Upper lobe of left lung (tissue), 4 donors: ENCODE data around the gene ABCF3.

Source experiments
- EP300 ChIP-seq, 4 donors: sonication (generic); formaldehyde crosslinking; IDR thresholded peaks; one replicate each; pipeline ENCODE4 v1.5.1; 2017; ENCODE audit warnings: antibody characterized with exemption in 4 of 4, control low read depth in 2 of 4
- POLR2A ChIP-seq, 4 donors: fragments of 450-650 bp; IDR thresholded peaks; one replicate each; pipeline ENCODE4 v1.5.1; 2016 to 2017; ENCODE audit warnings: antibody characterized with exemption in 4 of 4, mild to moderate bottlenecking in 2 of 4
- POLR2AphosphoS5 ChIP-seq, 2 donors: sonication (generic); formaldehyde crosslinking; IDR thresholded peaks; one replicate each; pipeline ENCODE4 v1.5.1; 2017; ENCODE audit warnings: antibody characterized with exemption in 2 of 2
- TF ChIP-seq, protein P1 (sequence below), 6 experiments: fragments of 450-650 bp in 4 of 6; fragments of 200-600 bp in 2 of 6; sonication (generic) in 2 of 6; IDR thresholded peaks; one replicate each; pipeline ENCODE4 v1.5.1; 2016 to 2019; ENCODE audit warnings: antibody characterized with exemption in 6 of 6

DNA sequence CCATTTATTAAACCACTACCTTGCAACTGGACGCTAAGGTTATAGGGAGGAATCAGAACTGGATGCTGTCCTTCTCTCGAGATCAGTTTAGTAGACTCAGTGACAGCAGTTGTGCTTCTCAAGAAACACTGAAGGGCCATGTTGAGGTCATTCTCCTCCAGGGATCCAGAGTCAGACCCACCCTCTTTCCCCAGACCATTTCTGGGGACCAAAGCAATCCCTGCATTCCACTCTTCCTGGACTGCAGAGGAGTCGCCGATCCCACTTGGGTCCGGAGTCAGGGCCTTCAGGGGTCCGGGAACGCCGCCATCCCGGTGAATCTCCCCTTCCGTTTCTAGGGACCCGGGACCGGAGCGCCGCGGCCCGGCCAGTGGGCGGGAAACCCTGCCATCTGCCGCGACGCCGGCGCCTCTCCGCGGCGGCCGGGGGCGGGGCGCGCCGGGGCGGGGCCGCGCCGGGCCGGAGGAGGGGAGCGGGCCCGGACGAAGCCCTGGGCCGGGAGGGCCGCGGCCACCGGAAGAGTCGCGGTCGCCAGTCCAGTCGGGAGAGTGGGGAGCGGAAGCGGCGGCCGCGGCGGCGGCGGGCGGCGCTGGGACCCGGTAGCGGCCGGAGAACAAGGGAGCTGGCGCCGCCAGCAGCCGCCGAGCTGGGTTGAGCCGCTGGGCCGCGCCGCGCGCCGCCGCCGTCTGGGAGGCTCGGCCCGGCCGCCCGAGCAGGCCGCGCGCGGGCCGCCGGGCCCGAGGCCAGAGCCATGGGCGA lies 30.9 kb upstream of the ABCF3 start, which contains the start of gene DVL3:
- TF ChIP-seq POLR2AphosphoS5 (IDR thresholded peaks at IDR 0.05) (peak in 1 of 2 donors; percentile 55), POLR2A (IDR thresholded peaks at IDR 0.05) (peak in 1 of 4 donors; percentile 67), EP300 (IDR thresholded peaks at IDR 0.05) (no peak)
- TF ChIP-seq, protein P1, sequence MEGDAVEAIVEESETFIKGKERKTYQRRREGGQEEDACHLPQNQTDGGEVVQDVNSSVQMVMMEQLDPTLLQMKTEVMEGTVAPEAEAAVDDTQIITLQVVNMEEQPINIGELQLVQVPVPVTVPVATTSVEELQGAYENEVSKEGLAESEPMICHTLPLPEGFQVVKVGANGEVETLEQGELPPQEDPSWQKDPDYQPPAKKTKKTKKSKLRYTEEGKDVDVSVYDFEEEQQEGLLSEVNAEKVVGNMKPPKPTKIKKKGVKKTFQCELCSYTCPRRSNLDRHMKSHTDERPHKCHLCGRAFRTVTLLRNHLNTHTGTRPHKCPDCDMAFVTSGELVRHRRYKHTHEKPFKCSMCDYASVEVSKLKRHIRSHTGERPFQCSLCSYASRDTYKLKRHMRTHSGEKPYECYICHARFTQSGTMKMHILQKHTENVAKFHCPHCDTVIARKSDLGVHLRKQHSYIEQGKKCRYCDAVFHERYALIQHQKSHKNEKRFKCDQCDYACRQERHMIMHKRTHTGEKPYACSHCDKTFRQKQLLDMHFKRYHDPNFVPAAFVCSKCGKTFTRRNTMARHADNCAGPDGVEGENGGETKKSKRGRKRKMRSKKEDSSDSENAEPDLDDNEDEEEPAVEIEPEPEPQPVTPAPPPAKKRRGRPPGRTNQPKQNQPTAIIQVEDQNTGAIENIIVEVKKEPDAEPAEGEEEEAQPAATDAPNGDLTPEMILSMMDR (IDR thresholded peaks at IDR 0.05) = peak in 1 of 6 experiments; percentile 8
